HL-60 (cell line): ENCODE results near the gene LRRC32.

Source experiments
- DNase-seq, 2 experiments: peaks; one replicate each; pipeline ENCODE4 v3.0.0-alpha.2; 2010 to 2020; ENCODE audit warnings: low read depth in 1 of 2, low spot score in 1 of 2
- H3K27ac ChIP-seq: fragments of 250-450 bp; sonication (Bioruptor Pico); replicated peaks from 2 replicates; pipeline ENCODE4 v1.5.1; 2020; ENCODE audit warnings: mild to moderate bottlenecking, moderate library complexity
- H3K27me3 ChIP-seq: fragments of 250-450 bp; sonication (Bioruptor Pico); 2 replicates; pipeline ENCODE4 v1.5.1; 2021; ENCODE audit warnings: mild to moderate bottlenecking, moderate library complexity; ENCODE audit not compliant: insufficient read depth, poor library complexity, severe bottlenecking
- H3K4me3 ChIP-seq: replicated peaks from 2 replicates; pipeline ENCODE4 v1.5.1; 2011; ENCODE audit warnings: mild to moderate bottlenecking, control low read depth, low read length; ENCODE audit not compliant: insufficient read depth
- GABPA ChIP-seq: IDR thresholded peaks from 2 replicates; pipeline ENCODE4 v1.6.1; 2012; ENCODE audit warnings: low read depth
- POLR2AphosphoS5 ChIP-seq: IDR thresholded peaks from 2 replicates; pipeline ENCODE4 v1.6.1; 2012; ENCODE audit warnings: low read depth
- SPI1 ChIP-seq: IDR thresholded peaks from 2 replicates; pipeline ENCODE4 v1.6.1; 2012; ENCODE audit warnings: low read depth, mild to moderate bottlenecking, borderline replicate concordance
- long read RNA-seq: library from polyadenylated mRNA; unstranded; transcript quantifications from one replicate; pipeline ENCODE4 v2.0.0, GENCODE V29; 2020
- TF ChIP-seq, protein P1 (sequence below): IDR thresholded peaks from one replicate; pipeline ENCODE4 v1.5.1; 2011; ENCODE audit warnings: low read length, control low read depth, inconsistent platforms; ENCODE audit not compliant: insufficient read depth
- TF ChIP-seq, protein P2 (sequence below): IDR thresholded peaks from 2 replicates; pipeline ENCODE4 v1.6.1; 2012; ENCODE audit warnings: low read depth; ENCODE audit not compliant: insufficient replicate concordance

The LRRC32 gene, protein sequence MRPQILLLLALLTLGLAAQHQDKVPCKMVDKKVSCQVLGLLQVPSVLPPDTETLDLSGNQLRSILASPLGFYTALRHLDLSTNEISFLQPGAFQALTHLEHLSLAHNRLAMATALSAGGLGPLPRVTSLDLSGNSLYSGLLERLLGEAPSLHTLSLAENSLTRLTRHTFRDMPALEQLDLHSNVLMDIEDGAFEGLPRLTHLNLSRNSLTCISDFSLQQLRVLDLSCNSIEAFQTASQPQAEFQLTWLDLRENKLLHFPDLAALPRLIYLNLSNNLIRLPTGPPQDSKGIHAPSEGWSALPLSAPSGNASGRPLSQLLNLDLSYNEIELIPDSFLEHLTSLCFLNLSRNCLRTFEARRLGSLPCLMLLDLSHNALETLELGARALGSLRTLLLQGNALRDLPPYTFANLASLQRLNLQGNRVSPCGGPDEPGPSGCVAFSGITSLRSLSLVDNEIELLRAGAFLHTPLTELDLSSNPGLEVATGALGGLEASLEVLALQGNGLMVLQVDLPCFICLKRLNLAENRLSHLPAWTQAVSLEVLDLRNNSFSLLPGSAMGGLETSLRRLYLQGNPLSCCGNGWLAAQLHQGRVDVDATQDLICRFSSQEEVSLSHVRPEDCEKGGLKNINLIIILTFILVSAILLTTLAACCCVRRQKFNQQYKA
- long read RNA-seq = 0 reads

DNA sequence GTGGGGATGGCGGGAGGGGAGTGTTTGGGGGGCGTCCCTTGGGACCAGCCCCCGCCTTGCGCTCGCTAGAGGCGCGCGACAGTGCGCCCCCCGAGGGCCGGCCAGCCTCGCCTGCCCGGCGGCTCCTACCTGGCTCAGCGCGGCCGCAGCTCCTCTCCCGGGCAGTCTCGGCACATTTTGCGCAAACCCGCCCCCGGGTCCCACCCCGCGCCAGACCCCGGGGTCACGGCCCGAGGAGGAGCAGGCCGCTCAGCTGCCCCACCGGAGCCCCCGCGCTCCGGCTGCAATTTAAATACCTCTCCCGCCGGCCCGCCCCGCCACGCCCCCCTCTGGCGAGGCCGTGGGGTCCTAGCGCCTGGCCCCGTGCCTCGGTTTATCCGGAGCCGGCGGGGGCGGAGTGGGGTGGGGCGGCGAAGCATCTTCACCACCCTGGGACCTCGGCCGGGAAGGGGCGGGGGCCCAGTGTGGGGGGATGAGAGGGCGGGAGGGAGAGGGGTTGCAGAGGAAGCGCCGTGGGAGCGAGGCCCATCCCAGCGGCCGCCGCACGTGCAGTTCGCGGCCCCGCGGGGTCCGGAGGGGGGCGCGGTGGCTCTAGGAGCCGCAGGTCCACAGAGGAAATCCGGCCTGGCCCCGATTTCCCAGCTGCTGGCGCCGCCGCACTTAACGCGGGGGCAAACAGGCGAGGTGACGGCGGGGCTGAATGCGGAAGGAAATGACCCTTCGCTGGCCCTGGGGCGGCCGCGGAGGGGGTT, at the start of gene LRRC32:
LRRC32 (minus strand) TSS at position 263 of the 752 bp plus-strand sequence. CDS start 4,793 bp downstream, outside the sequence.
- Histone ChIP-seq H3K27ac (no peak within 1 kb of the TSS), H3K27me3 (peaks cover 30% of the 10 kb centered on the region), H3K4me3 (peak within 1 kb of the TSS; percentile 29)
- TF ChIP-seq POLR2AphosphoS5 (no peak), GABPA (no peak), SPI1 (no peak)
- TF ChIP-seq, protein P1, sequence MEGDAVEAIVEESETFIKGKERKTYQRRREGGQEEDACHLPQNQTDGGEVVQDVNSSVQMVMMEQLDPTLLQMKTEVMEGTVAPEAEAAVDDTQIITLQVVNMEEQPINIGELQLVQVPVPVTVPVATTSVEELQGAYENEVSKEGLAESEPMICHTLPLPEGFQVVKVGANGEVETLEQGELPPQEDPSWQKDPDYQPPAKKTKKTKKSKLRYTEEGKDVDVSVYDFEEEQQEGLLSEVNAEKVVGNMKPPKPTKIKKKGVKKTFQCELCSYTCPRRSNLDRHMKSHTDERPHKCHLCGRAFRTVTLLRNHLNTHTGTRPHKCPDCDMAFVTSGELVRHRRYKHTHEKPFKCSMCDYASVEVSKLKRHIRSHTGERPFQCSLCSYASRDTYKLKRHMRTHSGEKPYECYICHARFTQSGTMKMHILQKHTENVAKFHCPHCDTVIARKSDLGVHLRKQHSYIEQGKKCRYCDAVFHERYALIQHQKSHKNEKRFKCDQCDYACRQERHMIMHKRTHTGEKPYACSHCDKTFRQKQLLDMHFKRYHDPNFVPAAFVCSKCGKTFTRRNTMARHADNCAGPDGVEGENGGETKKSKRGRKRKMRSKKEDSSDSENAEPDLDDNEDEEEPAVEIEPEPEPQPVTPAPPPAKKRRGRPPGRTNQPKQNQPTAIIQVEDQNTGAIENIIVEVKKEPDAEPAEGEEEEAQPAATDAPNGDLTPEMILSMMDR = no peak
- TF ChIP-seq, protein P2, sequence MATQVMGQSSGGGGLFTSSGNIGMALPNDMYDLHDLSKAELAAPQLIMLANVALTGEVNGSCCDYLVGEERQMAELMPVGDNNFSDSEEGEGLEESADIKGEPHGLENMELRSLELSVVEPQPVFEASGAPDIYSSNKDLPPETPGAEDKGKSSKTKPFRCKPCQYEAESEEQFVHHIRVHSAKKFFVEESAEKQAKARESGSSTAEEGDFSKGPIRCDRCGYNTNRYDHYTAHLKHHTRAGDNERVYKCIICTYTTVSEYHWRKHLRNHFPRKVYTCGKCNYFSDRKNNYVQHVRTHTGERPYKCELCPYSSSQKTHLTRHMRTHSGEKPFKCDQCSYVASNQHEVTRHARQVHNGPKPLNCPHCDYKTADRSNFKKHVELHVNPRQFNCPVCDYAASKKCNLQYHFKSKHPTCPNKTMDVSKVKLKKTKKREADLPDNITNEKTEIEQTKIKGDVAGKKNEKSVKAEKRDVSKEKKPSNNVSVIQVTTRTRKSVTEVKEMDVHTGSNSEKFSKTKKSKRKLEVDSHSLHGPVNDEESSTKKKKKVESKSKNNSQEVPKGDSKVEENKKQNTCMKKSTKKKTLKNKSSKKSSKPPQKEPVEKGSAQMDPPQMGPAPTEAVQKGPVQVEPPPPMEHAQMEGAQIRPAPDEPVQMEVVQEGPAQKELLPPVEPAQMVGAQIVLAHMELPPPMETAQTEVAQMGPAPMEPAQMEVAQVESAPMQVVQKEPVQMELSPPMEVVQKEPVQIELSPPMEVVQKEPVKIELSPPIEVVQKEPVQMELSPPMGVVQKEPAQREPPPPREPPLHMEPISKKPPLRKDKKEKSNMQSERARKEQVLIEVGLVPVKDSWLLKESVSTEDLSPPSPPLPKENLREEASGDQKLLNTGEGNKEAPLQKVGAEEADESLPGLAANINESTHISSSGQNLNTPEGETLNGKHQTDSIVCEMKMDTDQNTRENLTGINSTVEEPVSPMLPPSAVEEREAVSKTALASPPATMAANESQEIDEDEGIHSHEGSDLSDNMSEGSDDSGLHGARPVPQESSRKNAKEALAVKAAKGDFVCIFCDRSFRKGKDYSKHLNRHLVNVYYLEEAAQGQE = no peak
- no peak for DNase-seq

DNA sequence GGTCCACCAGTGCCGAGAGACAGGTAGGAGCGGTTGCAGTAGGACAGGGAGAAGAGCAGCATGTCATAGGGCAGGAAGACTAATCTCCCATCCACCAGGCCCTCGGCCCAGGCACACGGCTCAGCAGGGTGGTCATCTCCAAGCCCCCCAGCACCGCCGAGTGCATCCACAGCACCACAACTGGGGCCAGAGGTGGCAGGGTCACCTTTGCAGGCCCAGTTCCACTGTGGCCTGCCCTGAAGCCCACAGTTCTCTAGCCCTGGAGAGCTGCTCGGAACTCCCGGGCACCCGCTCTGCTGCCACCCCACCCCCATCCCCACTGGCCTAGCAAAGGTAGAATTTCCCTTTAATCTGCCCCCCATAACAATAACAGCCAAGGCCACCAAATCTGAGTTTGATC, 49.1 kb upstream of the LRRC32 start:
- H3K4me3 ChIP-seq = no peak overlapping the region
- H3K27ac ChIP-seq = no peak overlapping the region
- TF ChIP-seq GABPA = no peak
- TF ChIP-seq POLR2AphosphoS5 = no peak
- TF ChIP-seq, protein P1 = no peak
- TF ChIP-seq, protein P2 = no peak
- TF ChIP-seq SPI1 = no peak
- no peak for DNase-seq
- peaks cover 2% of the 10 kb centered on the region for H3K27me3 ChIP-seq

DNA sequence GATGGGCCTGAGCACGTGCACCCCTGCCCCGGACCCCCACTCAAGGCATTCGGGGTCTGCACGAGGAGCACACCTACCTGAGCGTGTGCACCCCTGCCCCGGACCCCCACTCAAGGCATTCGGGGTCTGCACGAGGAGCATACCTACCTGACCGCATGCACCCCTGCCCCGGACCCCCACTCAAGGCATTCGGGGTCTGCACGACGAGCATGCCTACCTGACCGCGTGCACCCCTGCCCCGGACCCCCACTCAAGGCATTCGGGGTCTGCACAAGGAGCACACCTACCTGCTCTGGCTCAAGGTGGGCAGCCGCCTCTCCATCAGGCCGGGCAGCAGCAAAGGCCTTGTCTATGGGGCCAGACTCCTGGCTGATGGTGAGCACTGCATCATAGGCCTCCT, 48.7 kb upstream of the LRRC32 start:
- Histone ChIP-seq H3K27me3 (peaks cover 2% of the 10 kb centered on the region), H3K4me3 (no peak overlapping the region), H3K27ac (no peak overlapping the region)
- TF ChIP-seq GABPA = no peak
- TF ChIP-seq, protein P2 = no peak
- TF ChIP-seq SPI1 = no peak
- TF ChIP-seq POLR2AphosphoS5 = no peak
- TF ChIP-seq, protein P1 = no peak
- DNase-seq = no peak
